Frontal cortex (tissue), 4 donors: ENCODE measurements around the gene CHSY1. TPM values are rescaled to one million over a fixed set of nuclear protein-coding genes. Genes with fewer than 3 reads are reported as not detected.

ENCODE experiments used
- DNase-seq, 2 donors: peaks; one replicate each; pipeline ENCODE4 v3.0.0; 2012; ENCODE audit warnings: low spot score in 2 of 2
- FAIRE-seq: peaks from 2 replicates; lab custom pipeline; 2012; peaks lifted over from hg19 to GRCh38; lab: Jason Lieb, UNC
- total RNA-seq: library from RNA; depleted of rRNA; stranded (reverse); fragments of >200 nt; gene quantifications from one replicate; pipeline ENCODE4 v1.2.3, GENCODE V29; 2014
- donor health status: control.
- donor health status: control.
- donor health status: control.

Gene CHSY1
- total RNA-seq, 1 donor from 2014 or later: 22.8 TPM

DNA sequence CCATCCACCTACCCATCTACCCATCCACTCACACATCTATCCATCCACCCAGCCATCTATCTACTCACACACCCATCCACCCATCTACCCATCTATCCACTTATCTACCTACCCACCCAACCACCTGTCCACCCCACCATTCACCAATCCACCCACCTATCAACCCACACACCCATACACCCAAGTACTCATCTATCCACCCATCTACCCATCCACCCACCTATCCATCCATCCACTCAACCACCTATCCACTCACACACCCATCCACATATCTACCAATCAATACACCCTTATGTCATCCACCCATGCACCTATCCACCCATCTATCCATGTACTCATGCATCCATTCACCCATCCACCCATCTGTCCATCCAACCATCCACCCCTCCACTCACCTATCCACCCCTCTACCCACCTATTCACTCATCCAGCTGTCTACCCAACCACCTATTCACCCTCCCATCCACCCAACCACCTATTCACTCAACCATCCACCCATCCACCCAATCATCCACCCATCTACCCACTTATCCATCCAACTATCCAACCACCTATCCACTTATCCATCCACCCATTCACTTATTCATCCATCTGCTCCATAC, 109.8 kb downstream of the CHSY1 start:
- DNase-seq: no peak
- no peak for FAIRE-seq

- no peak for DNase-seq
Observed at GRCh38 chr15:101140697-101141065, 111.2 kb downstream of the CHSY1 start.

GRCh38 chr15:101139986-101140696, 111.7 kb downstream of the CHSY1 start:
- DNase-seq: no peak
- FAIRE-seq: no peak

More at GRCh38 chr15:101140697-101141065, 111.2 kb downstream of the CHSY1 start:
- no peak for FAIRE-seq

- DNase-seq: no peak
Observed at GRCh38 chr15:101138913-101139880, 112.7 kb downstream of the CHSY1 start.

GRCh38 chr15:101138086-101138660, 113.7 kb downstream of the CHSY1 start:
- DNase-seq: no peak
- FAIRE-seq: no peak

More at GRCh38 chr15:101138913-101139880, 112.7 kb downstream of the CHSY1 start:
- no peak for FAIRE-seq

DNA sequence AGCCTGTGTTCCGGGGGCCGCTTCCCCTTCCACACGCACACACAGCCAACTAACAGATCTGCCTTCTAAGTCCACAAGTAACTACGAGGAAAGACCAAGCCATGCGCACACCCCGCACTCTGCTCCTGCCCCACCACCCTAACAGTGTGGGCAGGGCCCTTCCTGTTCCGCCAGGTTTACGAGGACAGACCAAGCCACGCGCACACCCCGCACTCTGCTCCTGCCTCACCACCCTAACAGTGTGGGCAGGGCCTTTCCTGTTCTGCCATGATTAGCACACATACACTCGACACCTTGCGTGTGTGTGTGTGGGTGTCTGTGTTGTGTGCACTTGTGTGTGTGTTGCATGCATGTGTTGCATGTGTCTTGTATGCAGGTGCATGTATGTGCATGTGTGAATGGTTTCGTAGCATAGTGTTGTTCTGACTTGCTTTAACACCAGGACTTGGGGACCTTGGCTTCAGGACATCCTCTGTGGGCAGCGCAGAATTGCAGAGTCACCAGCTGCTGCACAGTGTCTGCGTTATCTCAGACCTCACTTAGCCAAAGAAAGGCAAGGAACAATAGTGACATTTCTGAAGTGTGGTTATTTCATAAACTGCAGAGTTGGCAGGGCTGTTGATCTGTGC, 114.4 kb downstream of the CHSY1 start:
- DNase-seq (no peak), FAIRE-seq (no peak)

DNA sequence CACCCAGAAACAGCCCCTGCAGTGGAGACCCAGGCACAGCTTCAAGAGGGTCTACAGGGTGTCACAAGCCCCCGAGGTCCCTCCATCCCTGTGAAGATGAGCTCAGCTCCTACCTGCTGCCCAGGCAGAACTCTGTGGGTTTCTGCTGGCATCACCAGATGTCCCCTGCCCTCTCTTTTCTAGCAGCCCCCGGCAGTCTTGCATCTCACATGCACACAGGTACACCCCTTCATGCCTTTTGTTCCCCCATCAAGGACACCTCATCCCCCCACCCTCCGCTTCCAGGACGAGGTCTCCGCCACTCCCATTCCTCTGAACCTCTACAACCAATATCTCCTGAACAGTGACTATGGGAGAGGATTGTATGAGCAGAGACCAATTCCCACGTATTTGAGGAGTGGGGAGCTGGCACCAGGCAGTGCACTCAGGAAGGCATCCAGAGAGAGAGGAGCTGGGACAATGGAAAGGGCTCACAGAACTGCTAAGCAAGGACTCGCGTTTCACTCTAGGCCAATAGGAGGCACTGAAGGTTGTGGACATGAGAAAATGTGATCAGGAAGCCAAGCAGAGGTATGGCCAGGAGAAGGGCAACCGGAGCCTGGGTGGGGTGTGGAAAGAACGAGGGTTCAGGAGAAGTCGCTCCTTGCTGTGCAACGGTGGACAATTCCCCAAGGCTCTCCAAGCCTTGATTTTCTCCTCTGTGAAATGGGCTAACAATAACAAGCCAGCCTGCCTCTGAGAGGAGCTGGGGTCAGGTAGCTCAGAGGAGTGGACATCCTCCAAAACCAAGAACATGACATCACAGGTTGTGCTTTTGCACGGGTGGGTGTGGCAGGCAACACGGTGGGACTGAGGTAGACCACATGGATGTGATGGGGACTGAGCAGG, 115.2 kb downstream of the CHSY1 start:
- DNase-seq: no peak
- no peak for FAIRE-seq

DNA sequence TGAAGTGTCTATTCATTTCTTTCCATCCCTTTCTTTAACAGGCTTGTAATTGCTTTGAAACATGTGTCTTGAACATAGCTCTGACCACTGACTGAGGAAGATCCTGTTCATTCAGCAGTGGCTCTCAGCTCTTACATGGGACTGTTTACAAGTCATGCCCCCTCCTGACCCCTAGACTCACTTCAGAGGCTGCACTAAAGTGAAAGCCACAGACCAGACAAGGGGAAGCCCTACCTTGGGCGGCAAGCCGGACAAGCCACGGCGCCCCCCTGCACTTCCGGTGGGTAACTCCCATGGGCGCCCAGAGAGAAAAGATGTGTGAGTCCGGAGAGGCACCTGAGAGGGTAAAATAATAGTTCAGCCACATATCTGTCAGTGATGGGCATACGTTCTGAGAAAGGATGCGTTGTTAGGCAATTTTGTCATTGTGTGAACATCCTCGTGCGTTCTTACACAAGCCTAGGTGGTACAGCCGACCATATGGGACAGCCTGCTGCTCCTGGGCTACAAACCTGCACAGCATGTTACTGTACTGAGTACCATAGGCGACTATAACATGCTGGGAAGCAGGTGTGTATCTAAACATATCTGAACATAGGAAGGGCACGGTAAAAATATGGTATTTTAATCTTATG, 116.2 kb downstream of the CHSY1 start:
- FAIRE-seq (no peak), DNase-seq (no peak)

DNA sequence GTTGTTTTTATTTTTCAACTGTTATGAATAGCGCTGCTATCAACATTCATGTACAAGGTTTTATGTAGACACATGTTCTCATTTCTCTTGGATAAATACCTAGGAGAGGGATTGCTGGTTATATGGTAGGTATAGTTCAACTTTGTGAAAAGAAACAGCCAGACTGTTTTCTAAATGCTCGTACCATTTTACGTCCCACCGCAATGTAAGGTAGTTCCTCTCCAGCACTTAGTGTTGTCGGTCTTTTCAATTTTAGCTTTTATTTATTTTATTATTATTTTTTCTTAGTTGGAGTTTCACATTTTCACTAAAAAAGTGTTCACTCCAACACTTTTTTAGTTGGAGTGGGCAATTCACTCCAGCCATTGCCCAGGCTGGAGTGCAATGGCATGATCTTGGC, 117.1 kb downstream of the CHSY1 start:
- DNase-seq (no peak), FAIRE-seq (no peak)

- DNase-seq: no peak
- no peak for FAIRE-seq
Observed at GRCh38 chr15:101133751-101134261, 118.0 kb downstream of the CHSY1 start.

DNA sequence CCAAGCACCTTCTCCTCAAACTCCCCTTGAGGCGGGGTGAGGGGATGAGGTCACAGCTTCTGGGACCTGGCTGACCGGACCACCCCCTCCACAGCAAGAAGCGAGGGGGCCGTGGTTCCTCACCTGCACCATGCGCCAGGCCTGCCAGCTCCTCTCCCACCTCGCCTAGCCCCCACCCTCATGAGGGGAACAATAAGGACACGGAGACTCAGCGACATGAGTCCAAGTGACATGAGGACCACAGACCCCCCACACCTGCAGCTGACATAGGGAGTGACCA, 118.7 kb downstream of the CHSY1 start:
- DNase-seq (no peak), FAIRE-seq (no peak)

DNA sequence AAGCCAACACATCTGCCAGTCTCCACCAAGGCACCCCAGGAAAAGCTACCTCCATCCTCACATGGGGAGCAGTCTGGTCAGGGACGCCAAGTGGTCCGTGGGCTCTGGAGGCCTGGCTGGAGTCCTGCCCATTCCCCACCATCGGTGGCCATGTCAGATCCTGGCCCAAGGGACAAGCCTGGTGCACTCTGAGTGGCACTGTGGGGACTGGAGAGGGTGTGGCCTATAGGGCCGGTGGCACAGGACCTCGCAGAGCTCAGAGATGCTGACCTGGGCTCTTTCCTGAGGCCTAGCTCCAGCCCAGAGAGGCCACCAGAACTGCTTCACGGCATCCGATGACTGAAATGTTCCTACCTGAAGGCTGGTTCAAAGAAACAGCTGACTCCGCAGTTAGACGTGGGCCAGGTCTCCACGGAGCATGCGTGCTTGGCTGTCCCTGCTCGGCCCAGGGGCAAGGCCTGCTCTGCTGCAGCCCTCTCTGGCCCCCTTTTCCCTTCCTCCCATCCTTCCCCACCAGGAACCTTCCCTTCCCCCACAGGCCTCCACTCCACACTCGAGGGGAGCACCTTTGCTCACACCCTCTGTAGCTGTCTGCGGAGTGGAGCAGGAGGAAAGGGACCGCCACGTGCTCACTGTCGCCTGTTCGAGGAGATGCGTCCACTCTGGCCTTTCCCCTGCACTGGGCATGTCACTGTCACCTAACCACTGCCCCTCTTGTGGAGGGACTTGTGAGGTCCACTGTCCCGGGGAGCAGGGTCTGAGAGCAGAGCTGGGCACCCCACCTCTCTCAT, 119.3 kb downstream of the CHSY1 start:
- FAIRE-seq (no peak), DNase-seq (no peak)

DNA sequence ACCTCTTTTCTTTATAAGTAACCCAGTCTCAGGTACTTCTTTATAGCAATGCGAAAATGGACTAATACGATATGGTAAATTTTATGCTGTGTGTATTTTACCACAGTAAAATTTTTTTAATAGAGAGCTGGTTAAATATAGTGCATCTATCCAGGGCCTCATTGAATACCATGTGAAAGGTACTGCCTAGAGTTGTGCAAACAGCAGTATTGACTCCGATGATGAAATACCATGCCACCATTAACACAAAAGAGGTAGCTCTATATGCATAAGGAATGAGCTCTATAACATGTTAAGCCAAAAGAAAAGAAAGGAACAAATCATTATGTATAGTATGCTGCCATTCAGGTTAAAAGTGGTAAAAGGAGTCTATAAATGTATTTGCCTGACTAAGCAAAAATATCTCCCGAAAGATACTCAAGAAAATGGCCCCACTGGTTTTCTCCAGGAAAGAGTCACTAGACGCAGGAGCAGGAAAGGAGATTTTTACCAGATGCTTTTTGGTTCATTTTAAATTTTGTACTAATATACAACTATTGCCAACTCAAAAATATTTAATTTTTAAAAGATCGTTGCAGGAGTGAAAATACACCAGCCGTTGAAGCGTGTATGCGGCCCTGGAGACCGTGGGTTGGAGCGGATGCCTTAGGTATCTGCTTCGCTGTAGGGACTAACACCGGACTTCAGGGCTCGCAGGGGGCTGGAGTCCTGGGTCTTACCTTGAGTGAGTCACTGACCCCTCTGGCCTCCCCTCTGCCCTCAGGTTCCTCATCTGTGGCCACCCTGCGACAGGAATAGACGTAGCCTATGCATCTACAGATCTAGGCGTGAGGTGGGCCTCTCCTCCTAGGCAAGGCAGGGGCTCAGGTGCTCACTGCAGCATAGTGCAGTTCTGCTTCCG, 120.1 kb downstream of the CHSY1 start:
- no peak for FAIRE-seq
- DNase-seq: no peak

GRCh38 chr15:101129851-101130380, 121.9 kb downstream of the CHSY1 start:
- DNase-seq (no peak), FAIRE-seq (no peak)

GRCh38 chr15:101128221-101129015, 123.4 kb downstream of the CHSY1 start:
- no peak for DNase-seq
- FAIRE-seq: no peak
